ENCODE data around the gene MTCH1.

MTCH1 gene

GRCh38 chr6:36970892-36971842 lies 14.8 kb downstream of the MTCH1 start:
- no peak for DNase-seq (ENCODE audit: low spot score)

- DNase-seq (ENCODE audit: low spot score): no peak
These were observed 15.8 kb downstream of the MTCH1 start for GRCh38 chr6:36969988-36970891.

- DNase-seq (ENCODE audit: low spot score): no peak
These were observed 16.7 kb downstream of the MTCH1 start for GRCh38 chr6:36969240-36969691.

- DNase-seq (ENCODE audit: low spot score): no peak
These were observed 17.6 kb downstream of the MTCH1 start for GRCh38 chr6:36968266-36968977.

GRCh38 chr6:36967757-36968156 lies 18.2 kb downstream of the MTCH1 start:
- DNase-seq (ENCODE audit: low spot score): no peak

GRCh38 chr6:36967301-36967700 lies 18.7 kb downstream of the MTCH1 start:
- DNase-seq (ENCODE audit: low spot score): no peak

- no peak for DNase-seq (ENCODE audit: low spot score)
These were observed 21.1 kb downstream of the MTCH1 start for GRCh38 chr6:36964908-36965307.

GRCh38 chr6:36964349-36964748 lies 21.6 kb downstream of the MTCH1 start:
- no peak for DNase-seq (ENCODE audit: low spot score)

GRCh38 chr6:36963451-36964290 lies 22.3 kb downstream of the MTCH1 start:
- peak; percentile 88 for DNase-seq (ENCODE audit: low spot score)

- DNase-seq (ENCODE audit: low spot score): peak; percentile 82
These were observed 23.1 kb downstream of the MTCH1 start for GRCh38 chr6:36962874-36963273.

GRCh38 chr6:36961441-36962435 lies 24.3 kb downstream of the MTCH1 start:
- DNase-seq (ENCODE audit: low spot score): no peak

- no peak for DNase-seq (ENCODE audit: low spot score)
These were observed 26.3 kb downstream of the MTCH1 start for GRCh38 chr6:36959555-36960250.

GRCh38 chr6:36958775-36959554 lies 27.0 kb downstream of the MTCH1 start:
- DNase-seq (ENCODE audit: low spot score): no peak

GRCh38 chr6:36957773-36958271 lies 28.2 kb downstream of the MTCH1 start:
- no peak for DNase-seq (ENCODE audit: low spot score)

- no peak for DNase-seq (ENCODE audit: low spot score)
These were observed 29.6 kb downstream of the MTCH1 start for GRCh38 chr6:36956446-36956820.

GRCh38 chr6:36955671-36956445 lies 30.1 kb downstream of the MTCH1 start:
- DNase-seq (ENCODE audit: low spot score): no peak

GRCh38 chr6:36955136-36955535 lies 30.9 kb downstream of the MTCH1 start:
- no peak for DNase-seq (ENCODE audit: low spot score)
